Measurements from ENCODE around the gene ATP8A2.
A peak's percentile ranks its signal among the peaks of the same experiment; 100 is the strongest.
"Not testable (repeated sequence)": the region's sequence is repeated elsewhere in the genome, so short reads cannot be mapped to it uniquely, and the experiment has no call there.

ATP8A2 gene

DNA sequence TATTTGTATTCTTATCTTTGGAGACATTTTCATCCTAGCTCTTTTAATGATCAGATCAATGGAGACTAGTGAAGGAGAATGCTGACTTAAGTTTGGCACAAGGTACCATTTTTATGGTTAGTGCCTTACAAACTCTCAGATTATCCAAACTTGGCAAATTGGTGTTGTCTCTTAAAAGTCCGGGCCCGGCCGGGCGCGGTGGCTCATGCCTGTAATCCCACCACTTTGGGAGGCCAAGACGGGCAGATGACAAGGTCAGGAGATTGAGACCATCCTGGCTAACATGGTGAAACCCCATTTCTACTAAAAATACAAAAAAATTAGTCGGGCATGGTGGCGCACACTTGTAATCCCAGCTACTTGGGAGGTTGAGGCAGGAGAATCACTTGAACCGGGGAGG lies 177.2 kb downstream of the ATP8A2 start:
- not testable (repeated sequence) for DNase-seq (ENCODE audit: low spot score)

DNA sequence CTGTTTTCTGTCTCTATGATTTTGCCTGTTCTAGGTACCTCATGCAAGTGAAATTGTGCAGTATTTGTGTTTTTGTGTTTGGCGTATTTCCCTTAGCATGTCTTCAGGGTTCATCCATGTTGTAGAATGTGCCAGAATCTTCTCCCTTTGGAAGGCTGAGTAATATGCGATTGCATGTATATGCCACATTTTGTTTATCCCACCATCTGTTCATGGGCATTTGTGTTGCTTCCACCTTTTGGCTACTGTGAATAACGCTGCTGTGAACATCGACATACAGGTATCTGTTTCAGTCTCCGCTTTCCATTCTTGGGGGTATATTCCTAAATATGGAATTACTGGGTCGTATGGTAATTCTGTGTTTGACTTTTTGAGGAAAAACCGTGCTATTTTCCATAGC lies 190.0 kb downstream of the ATP8A2 start:
- no peak for DNase-seq (ENCODE audit: low spot score)

DNA sequence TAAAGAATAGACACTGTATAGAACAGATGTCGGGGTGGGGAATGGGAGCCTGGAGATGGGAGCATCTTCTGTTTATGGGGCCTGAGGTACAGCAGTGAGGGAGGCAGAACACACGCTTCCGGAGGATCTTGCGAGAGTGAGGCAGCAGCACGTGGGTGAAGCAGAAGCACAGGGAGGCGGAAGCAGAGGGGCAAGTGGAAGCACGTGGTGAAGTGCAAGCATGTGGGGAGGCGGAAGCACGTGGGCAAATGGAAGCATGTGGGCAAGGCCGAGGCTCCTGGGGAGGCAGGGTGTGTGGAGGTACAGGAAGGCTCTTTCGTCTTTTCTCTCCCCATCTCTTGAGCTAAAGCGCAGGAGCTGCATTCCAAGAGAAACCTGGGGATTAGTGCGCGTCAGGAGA lies 198.4 kb downstream of the ATP8A2 start:
- DNase-seq (ENCODE audit: low spot score) = no peak

DNA sequence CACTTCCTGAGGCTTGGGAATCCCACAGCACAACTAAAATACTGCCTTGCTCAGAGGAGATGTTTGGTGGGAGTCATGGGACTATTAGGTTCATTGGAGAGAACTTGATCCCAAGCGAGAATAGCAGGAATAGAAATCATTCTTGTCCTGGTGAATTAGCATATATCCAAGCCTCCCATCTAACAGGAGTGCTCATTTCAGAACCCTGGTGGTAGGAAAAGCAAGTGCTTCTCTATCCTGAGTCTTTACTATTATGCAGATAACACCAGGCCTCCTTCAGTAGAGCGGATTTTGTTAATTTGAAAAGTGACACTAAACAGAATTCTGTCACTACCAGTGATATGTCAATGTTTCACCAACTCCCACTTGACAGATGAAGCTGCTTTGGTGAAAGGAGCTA lies 199.5 kb downstream of the ATP8A2 start:
- no peak for DNase-seq (ENCODE audit: low spot score)

DNA sequence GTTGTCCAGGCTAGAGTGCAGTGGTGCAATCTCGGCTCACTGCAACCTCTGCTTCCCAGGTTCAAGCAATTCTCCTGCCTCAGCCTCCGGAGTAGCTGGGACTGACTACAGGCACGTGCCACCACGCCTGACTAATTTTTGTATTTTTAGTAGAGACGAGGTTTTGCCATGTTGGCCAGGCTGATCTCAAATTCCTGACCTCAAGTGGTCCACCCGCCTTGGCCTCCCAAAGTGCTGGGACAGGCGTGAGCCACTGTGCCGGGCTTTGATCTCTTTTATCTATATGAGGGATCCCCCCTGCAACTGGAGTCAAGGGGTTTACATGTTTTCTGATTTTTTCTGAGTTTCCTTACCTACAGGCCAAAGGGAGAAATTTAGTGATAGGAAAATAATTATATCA lies 200.4 kb downstream of the ATP8A2 start:
- not testable (repeated sequence) for DNase-seq (ENCODE audit: low spot score)

DNA sequence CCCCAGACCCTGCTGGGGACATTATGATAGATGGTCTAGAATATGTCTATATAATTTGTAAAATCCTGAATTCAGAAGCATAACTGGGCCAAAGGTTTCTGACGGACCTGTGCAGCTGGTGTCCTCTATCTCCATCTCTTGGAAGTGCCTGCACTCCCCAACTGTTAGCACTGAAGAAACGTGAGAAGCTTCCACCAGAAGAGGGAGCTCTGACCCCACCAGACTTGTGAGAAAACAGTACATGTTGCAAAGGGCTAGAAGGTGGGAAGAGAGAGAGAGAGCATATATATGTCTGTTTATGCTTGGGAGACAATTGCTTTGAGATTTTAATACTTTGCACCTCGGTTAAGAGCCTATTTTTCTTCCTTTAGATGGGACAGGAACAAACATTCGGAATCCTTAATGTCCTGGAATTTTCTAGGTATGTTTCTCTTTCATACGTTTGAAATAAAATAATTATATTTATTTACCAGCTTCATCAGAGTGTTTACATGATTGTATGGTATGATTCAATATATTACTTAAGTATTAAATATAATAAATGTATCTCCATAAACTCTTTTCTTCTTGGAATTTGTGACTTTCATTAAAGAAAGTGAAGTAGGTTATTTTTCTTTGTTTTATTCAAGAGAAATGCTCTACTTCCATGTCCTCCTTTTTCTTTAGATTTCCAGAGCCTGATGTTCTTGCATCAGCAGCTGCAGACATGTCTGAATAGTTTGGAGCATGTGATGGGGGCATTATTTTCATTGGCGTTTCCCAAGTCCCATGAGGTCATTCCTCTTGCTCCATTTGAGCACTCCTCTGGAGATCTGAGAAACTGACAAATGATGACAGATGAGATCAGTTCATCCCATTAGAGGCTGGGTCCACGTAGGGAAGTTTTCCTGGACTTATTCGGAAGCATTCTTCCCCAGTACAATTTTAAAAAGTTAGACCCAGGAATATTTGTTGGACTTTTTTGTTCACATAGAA lies 202.9 kb downstream of the ATP8A2 start:
- peak; percentile 81 for DNase-seq (ENCODE audit: low spot score)

DNA sequence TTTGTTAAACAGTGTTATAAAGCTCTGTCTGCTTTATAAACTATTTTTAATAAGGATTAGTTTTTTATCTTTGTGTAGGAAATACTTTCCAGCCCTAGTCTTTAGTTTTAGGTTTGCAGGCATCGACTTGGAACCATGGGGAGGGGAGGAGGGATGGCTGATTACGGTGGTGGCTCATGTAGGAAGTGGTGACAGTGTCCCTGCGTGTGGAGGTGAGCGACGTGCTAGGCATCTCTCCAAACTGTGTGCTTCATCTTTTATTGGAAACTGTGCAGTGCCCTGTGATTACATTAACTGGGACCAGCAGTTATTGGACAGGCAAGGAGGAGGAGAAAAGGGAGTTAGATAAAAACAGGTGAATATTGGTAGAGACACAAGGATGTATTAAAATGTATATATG lies 203.8 kb downstream of the ATP8A2 start:
- peak; percentile 3 for DNase-seq (ENCODE audit: low spot score)

DNA sequence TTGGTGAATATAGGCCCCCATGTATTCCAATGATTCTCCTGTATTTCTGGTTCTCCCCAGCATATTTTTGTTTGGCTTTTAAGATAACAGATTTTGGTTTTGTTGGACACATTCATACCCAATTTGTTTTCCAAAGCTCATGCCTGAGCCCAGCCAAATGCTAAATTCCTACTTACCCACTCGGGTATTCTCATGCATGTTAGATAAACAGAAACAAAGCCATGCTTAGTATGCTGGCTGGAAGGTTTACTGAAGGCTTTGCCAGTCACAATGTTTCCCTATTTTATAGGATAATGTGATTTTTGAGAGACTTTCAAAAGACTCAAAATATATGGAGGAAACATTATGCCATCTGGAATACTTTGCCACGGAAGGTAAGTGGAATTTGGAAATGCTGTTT lies 206.8 kb downstream of the ATP8A2 start:
- DNase-seq (ENCODE audit: low spot score) = no peak

DNA sequence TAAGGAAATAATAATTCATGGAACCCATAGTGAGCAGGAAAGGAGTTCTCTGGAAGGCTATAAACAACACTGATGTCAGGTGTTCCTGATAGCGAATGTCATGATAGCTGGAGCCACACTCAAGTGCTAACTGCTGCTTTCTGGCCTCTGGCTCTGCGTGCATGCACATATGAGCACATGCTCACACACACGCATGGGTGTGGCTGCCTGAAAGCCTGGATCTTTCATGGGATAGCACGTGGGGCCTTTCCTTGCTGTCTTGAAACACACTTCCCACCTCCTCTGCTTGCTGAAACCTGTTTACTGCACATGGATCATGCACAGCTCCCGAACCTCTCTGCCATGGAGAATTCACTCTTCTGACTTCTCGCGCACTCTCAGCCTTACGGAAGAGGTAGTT lies 207.4 kb downstream of the ATP8A2 start:
- DNase-seq (ENCODE audit: low spot score) = no peak

DNA sequence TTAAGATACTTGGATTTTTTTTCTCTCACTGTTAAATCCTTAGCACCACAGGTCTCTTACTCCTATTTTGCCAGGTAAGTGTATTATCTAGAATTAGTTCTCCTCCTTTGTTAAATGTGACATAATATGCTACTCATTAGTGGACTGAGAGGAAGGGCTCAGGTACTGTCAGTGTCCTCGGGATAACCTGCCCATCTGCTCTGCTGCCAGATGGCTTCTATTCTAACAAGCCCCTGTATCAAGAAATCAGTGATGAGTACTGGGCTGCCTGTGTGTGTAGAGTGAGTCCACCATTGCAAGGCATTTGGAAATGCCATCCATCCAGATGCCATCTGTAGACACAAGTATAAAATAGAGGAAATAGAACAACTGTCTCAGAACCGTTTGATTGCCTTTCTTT lies 209.6 kb downstream of the ATP8A2 start:
- no peak for DNase-seq (ENCODE audit: low spot score)

DNA sequence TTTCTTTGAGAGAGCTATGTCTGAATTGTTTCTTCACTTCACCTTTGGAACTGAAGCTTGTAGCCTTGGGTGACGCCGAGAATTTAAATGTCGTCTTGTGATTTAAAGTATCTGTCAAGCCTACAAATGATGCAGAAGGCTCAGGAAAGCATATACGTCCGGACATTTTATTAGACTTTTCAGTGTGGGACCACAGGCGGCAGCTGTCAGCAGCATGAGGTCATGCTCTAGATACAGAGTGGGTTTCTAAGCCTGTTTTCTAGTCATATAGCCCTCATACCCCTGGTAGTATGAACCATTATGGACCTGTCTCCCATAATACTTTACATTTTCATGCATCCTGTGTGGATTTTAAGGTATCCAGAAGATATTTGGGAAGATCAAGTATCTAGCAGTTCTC lies 212.3 kb downstream of the ATP8A2 start:
- no peak for DNase-seq (ENCODE audit: low spot score)

DNA sequence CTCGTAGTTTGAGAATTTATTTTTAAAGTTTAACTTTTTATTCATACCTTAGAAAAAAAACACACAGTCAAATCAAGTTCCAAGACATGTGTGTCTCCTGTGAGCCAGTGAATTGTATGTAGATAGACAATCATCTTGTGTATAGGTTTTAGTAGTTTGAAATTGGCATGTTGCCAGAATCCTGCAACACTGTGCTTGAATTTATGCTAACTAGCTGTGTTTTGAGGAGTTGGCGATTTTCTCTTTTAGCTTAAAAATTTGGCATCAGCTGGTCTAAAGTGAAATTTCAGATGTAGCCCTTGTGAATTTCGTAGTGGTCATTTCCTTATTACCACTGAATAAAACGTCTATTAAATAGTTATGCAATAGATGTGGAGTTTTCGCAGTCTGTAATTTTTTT lies 213.2 kb downstream of the ATP8A2 start:
- DNase-seq (ENCODE audit: low spot score) = no peak

DNA sequence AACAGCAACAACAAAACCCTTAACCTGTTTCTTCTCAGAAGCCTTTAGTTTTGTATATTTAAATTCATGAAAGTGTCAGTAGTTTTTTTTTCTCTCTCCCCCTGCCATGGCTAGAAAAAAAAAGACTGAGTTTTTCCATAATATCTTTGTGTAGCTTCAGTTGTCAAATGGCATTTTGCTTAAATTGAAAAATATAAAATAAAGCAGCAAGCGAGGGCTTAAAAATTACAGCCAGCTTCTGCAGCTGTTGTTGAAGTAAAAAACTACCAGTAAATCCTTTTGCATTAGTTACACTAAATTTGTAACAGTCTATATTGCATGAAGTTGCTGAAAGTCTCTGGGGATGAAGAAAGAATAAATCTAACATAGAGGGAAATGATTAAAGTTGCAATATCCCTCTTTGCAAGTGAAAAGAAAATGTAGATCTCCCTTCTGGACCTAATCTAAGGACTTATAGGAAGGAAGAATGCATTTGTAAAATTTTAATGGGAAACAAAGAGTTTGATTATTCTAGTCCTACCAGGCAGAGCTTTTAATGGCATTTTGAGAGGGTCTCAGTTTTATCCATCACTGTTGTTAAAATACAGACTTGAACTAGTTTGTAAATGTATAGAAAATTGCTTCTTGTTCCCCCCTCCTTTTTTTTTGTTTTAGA lies 215.7 kb downstream of the ATP8A2 start:
- DNase-seq (ENCODE audit: low spot score) = no peak

DNA sequence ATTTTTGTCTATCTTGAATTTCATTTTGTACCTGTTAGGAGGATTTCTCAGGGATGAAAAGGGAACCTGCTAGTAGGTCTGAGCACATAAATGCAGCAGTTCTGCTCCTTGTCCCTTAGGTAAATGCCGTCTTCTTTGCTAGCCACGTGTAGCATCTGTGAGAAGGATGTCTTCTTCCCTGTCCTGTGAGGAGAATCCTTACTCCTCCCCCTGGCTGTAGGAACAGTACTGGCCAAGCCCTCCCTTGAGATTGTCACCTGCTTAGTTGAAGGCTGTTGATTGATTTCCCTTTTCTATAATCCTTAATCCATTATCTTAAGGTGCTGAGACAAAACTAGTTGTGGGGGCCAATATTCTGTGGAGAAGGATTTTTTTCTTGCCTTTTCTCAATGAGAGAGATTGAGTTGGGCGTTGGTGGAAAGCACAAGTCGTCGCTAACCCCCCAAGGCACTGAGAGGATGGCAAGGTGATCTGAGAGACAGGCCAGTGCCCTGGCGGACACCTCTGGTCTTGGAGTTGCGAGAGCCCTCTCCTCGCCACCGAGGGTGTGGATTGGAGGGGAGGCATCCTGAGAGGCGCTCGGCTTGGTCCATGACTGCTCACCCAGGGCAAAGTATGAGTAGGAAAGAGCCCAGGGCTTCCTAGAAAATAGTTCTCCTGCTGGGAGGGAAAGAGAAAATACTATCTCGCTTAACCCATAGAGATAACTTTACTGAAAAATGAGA lies 216.7 kb downstream of the ATP8A2 start:
- DNase-seq (ENCODE audit: low spot score) = no peak

DNA sequence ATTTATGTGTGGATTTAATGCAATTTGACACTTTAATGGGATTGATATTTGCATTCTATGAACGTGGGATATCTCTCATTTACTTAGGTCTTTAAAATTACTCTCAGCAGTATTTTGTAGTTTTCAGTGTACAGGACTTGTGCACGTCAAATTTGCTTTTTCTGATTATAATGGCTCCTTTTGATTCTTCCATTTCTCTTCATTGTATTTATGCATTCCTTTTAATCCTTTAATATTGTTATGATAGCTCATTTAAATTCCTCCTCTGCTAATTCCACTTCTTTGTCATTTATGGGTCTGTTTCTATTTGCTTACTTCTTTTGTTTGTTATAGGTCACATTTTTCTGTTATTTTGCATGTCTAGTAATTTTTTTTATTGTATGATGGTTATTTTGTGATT lies 226.6 kb downstream of the ATP8A2 start:
- DNase-seq (ENCODE audit: low spot score) = no peak

DNA sequence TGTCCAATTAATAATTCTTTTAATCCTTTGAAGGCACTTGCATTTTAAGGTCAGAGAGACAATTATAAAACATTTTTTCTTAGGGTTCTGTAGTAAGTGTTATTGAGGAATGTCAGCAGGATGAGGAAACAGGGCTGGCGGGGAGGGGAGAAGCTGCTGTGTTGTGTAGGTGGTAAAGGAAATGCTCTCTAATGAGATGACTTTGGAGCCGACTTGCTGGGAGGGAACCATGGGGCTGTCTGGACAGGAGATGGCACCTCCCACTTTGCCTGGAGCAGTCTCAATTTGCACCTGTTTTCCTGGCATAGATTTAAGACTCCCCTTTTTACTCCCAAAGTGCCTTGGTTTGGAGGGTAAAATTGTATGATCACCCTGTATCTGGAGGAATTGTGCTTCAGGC lies 230.4 kb downstream of the ATP8A2 start:
- no peak for DNase-seq (ENCODE audit: low spot score)

DNA sequence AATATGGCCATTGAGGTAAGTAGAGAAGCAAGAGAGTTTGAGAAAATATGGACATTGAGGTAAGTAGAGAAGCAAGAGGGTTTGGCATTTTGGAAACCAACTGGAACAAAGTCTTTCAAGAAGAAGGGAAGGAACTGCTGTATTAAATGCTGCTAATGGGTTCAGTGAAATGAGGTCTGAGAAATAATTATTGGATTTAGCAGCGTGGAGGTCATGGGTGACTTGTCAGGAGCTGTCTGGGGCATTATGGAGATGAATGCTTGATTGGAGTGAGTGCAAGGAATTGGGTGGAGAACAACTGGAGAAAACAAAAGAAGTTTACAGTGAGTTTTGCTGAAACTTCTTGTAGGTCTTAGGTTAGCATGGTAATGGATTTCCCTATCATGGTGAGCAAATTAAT lies 232.3 kb downstream of the ATP8A2 start:
- DNase-seq (ENCODE audit: low spot score) = no peak

DNA sequence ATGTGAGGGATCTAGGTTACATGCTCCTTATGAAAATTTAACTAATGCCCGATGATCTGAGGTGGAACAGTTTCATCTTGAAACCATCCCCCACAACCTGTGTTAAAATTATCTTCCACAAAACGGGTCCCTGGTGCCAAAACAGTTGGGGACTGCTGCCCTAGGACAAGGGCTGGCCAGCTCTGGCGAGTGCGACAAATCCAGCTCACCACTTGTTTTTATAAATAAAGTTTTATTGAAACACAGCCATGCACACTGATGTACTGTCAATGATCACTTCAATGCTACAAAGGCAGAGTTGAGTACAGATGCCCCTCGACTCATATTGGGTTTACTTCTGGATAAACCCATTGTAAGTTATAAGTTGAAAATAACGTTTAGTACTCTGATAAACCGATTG lies 235.3 kb downstream of the ATP8A2 start:
- DNase-seq (ENCODE audit: low spot score) = no peak

DNA sequence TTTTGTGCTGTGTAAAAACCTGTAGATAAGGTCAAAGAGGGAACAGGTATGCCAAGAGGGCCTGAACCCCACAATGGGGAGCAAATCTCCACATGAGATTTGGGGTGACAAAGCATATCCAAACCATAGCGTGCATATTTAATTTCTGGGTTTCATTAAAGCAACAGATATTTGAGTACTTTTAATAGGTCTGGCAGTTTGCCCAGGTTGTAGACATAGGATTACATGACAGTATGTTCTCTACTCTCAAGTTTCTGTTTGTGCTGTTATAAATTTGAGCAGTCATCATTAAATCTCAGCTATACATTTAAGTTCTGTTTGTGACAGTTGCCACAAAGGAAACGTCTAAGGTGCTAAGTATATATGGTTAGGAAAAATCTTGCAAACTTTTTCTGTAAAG lies 236.4 kb downstream of the ATP8A2 start:
- DNase-seq (ENCODE audit: low spot score) = no peak

DNA sequence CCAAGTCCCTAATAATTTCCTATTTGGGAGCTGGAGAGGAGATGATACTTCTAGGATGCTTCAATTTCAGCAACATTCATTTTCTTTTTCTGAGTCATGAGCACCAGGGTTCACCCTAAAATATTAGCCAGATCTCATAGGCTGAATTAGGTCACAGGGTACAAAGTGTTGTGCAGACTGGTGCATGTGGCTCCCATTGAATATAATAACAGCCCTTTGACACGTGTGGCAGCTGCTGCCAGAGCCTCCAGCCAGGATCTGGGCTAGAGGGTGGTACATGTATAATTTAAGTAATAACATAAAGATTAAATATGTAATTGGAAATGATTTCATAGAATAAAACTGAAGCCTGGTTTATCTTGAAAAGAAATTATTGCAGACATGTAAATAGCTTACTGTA lies 244.9 kb downstream of the ATP8A2 start:
- no peak for DNase-seq (ENCODE audit: low spot score)

DNA sequence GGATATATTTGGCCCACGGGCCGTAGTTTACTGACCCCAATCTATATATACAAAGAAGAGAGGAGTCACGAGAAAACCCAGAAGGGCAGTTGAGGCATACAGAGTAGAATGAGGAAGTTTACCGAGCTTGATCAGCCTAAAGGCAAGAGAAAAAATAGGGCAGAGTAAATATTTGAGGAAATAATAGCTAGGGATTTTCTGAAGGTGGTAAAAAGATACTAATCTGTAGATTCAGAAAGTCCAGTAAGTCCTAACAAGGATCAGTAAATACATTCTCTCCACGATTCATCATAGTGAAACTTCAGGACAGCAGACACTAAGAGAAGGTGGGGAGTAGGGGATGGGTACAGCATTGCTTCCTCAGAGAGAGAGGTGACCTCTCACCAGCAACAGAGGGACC lies 248.1 kb downstream of the ATP8A2 start:
- no peak for DNase-seq (ENCODE audit: low spot score)

DNA sequence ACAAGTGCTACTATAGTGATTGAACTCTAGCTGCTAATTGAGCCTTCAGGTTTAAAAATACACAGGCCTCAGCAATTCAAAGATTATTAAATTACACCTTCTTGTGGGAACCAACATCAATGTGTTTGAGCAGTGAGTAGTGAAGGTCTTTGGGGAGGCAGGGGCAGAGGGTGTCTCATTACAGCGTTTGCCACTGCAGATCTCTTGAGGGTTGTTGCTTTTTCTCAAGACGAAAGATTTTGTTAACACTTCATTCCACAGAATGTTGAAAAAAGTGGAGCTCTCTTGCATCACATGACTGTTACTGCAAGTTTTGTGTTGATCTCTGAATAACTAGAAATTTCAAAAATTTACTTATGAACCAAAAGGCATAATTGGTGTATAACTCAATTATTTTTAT lies 253.6 kb downstream of the ATP8A2 start:
- no peak for DNase-seq (ENCODE audit: low spot score)

DNA sequence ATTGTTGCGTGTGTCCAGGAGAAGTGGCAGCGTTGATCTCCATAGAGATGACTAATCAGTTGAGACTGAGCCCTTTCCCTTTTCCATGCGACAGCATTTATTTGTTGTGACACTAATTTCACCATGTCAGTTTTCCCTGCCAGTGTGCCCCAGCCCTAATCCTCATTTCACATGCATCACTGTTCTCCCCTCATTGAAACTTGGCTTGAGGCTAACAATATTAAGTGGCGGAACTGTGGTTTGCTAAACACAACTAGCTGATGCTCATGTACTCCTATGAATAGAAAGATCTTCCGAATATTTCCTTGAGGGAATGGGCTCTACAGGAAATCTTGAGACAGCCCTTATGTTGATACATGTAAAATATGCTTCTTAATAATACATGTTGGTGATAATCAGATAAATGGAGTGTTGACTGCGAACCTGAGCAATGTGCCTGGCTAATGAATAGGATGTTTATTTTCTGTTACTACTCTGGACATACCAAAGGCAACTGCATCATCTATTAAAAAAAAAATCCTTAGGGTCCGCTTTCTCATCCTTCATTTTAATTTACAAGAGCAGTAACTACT lies 258.6 kb downstream of the ATP8A2 start:
- no peak for DNase-seq (ENCODE audit: low spot score)

Measured in SW480 (cell line).